Gastroesophageal sphincter (tissue), 3 donors: ENCODE data around the gene ARID5B.

ENCODE experiments used
- POLR2A ChIP-seq, 2 donors: fragments of 450-650 bp; IDR thresholded peaks; one replicate each; pipeline ENCODE4 v1.6.1; 2017; ENCODE audit warnings: antibody characterized with exemption in 2 of 2, mild to moderate bottlenecking in 2 of 2, moderate library complexity in 1 of 2
- TF ChIP-seq, protein P1 (sequence below), 4 experiments: fragments of 200-600 bp in 2 of 4; fragments of 450-650 bp in 2 of 4; sonication (generic) in 1 of 4; IDR thresholded peaks; one replicate each; pipeline ENCODE4 v1.5.1; 2017 to 2019; ENCODE audit warnings: antibody characterized with exemption in 4 of 4, mild to moderate bottlenecking in 2 of 4, moderate library complexity in 2 of 4

DNA sequence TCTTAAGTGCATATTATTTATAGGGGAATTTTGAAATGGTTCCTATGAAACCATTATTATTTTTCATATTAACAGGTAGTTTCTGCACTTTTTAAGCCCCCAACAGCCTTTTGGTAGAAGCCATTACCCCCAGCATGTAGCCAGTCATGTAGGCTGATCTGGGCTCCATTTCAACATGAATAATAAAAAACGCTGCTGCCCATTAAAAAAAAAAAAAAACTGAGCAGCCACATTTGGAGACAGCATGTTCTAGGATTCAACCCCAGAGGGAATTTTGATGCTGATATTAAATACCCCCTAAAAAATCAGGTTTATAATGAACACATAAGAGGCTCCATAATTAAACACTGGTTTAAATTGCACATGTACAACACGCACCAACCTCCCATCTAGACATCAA is 185.8 kb downstream of the ARID5B start:
- TF ChIP-seq, protein P1, sequence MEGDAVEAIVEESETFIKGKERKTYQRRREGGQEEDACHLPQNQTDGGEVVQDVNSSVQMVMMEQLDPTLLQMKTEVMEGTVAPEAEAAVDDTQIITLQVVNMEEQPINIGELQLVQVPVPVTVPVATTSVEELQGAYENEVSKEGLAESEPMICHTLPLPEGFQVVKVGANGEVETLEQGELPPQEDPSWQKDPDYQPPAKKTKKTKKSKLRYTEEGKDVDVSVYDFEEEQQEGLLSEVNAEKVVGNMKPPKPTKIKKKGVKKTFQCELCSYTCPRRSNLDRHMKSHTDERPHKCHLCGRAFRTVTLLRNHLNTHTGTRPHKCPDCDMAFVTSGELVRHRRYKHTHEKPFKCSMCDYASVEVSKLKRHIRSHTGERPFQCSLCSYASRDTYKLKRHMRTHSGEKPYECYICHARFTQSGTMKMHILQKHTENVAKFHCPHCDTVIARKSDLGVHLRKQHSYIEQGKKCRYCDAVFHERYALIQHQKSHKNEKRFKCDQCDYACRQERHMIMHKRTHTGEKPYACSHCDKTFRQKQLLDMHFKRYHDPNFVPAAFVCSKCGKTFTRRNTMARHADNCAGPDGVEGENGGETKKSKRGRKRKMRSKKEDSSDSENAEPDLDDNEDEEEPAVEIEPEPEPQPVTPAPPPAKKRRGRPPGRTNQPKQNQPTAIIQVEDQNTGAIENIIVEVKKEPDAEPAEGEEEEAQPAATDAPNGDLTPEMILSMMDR (IDR thresholded peaks at IDR 0.05): no peak
- no peak for TF ChIP-seq POLR2A (IDR thresholded peaks at IDR 0.05)
